Stomach (tissue), 9 donors: Measurements from ENCODE around the gene PSMD3. TPM values are rescaled to one million over a fixed set of nuclear protein-coding genes. Genes with fewer than 3 reads are reported as not detected.
A peak's percentile ranks its signal among the peaks of the same experiment; 100 is the strongest.

Source experiments
- DNase-seq, 2 donors: peaks; one replicate each; pipeline versions ENCODE4 v3.0.0 to v3.0.0-alpha.2; 2013 to 2019
- H3K27ac ChIP-seq, 5 donors: fragments of 200-600 bp in 4 of 5; sonication (generic) in 4 of 5; one replicate each; pipeline ENCODE4 v1.5.1; 2013 to 2019; ENCODE audit warnings: mild to moderate bottlenecking in 1 of 5, moderate library complexity in 1 of 5
- H3K27me3 ChIP-seq, 3 donors: fragments of 200-600 bp; sonication (generic); one replicate each; pipeline ENCODE4 v1.5.1; 2017 to 2019; ENCODE audit warnings: mixed run types in 1 of 3
- H3K36me3 ChIP-seq, 4 donors: fragments of 200-600 bp; sonication (generic); 1 replicate in 3 of 4; 2 replicates in 1 of 4; pipeline ENCODE4 v1.5.1; 2016 to 2019
- H3K4me1 ChIP-seq, 4 donors: fragments of 200-600 bp; sonication (generic); one replicate each; pipeline ENCODE4 v1.5.1; 2016 to 2019
- H3K4me3 ChIP-seq, 4 donors: fragments of 200-600 bp; sonication (generic) in 3 of 4; one replicate each; pipeline ENCODE4 v1.5.1; 2016 to 2019; ENCODE audit warnings: mild to moderate bottlenecking in 1 of 4
- H3K9me3 ChIP-seq, 4 donors: fragments of 200-600 bp; sonication (generic); one replicate each; pipeline ENCODE4 v1.5.1; 2016 to 2019
- CTCF ChIP-seq, 7 experiments: fragments of 450-650 bp in 4 of 7; fragments of 200-600 bp in 3 of 7; sonication (generic) in 3 of 7; IDR thresholded peaks; one replicate each; pipeline ENCODE4 v1.5.1; 2016 to 2019; ENCODE audit warnings: antibody characterized with exemption in 7 of 7, control low read depth in 2 of 7, mild to moderate bottlenecking in 1 of 7
- EP300 ChIP-seq: sonication (generic); formaldehyde crosslinking; IDR thresholded peaks from one replicate; pipeline ENCODE4 v1.6.1; 2017; ENCODE audit warnings: antibody characterized with exemption
- POLR2A ChIP-seq, 4 donors: fragments of 450-650 bp; IDR thresholded peaks; one replicate each; pipeline ENCODE4 v1.6.1; 2016; ENCODE audit warnings: antibody characterized with exemption in 4 of 4, control low read depth in 2 of 4, mild to moderate bottlenecking in 1 of 4, moderate library complexity in 1 of 4
- POLR2AphosphoS5 ChIP-seq, 3 donors: sonication (generic); formaldehyde crosslinking; IDR thresholded peaks; one replicate each; pipeline ENCODE4 v1.6.1; 2016; ENCODE audit warnings: antibody characterized with exemption in 3 of 3
- WGBS, 5 donors: extraction: QIAGEN DNeasy Blood & Tissue Kit in 3 of 5; methylation state at CpG; one replicate each; pipeline versions ENCODE4 v1.1.5 to v1.1.7; 2013 to 2018; 5-methylcytosine and 5-hydroxymethylcytosine counted together
- intact Hi-C: fragments of 100-400 bp; cut with DNase I; formaldehyde crosslinking; loops from one replicate; pipeline ENCODE4 v1.15.1; 2023; ENCODE audit warnings: low total_unique reads
- polyA plus RNA-seq, 3 donors: library from polyadenylated mRNA; stranded (reverse); fragments of 200-250 nt; gene quantifications; one replicate each; pipeline ENCODE4 v1.2.3, GENCODE V29; 2013
- total RNA-seq, 5 donors: library from RNA; depleted of rRNA; stranded (reverse); fragments of >200 nt; gene quantifications; one replicate each; pipeline versions ENCODE4 v1.1.0 to v1.2.3, GENCODE V29; 2014 to 2016
- donor health status: healthy with polysubstance abuse.
- donor health status: Bipolar disorder and iron deficiency.
- donor health status: healthy.

Gene PSMD3
- total and polyA plus RNA-seq, 8 donors, result 13.4 to 140 (median 47.3) TPM

- intact Hi-C loops, result no loop called here
- no peak for DNase-seq
- TF ChIP-seq POLR2A (IDR thresholded peaks at IDR 0.05), result no peak
- TF ChIP-seq EP300, result no peak
- no peak for TF ChIP-seq POLR2AphosphoS5 (IDR thresholded peaks at IDR 0.05)
- TF ChIP-seq CTCF (IDR thresholded peaks at IDR 0.05), result no peak
- Histone ChIP-seq H3K9me3 (no peaks in the 10 kb centered on the region), H3K27ac (no peak overlapping the region), H3K27me3 (peaks cover 0 to 21% (median 0%) of the 10 kb centered on the region in 3 donors), H3K36me3 (no peaks in the 10 kb centered on the region), H3K4me3 (no peak overlapping the region), H3K4me1 (peaks cover 0 to 12% (median 4%) of the 10 kb centered on the region in 4 donors)
- 63 to 73% (median 67%) methylated on average over 8 of the region's 8 CpGs for WGBS, 5 donors
These were observed 15.4 kb upstream of the PSMD3 start for GRCh38 chr17:39965017-39965699.

- H3K27ac ChIP-seq, result peak overlapping the region in 1 of 5 donors; percentile 1
- peaks cover 0 to 37% (median 0%) of the 10 kb centered on the region in 3 donors for H3K27me3 ChIP-seq
- H3K36me3 ChIP-seq, result no peaks in the 10 kb centered on the region
- intact Hi-C loops, result no loop called here
- no peak overlapping the region for H3K4me3 ChIP-seq
- DNase-seq, result no peak
- 56 to 66% (median 64%) methylated on average over 6 of the region's 6 CpGs for WGBS, 5 donors
- peaks cover 0 to 9% (median 0%) of the 10 kb centered on the region in 4 donors for H3K4me1 ChIP-seq
- H3K9me3 ChIP-seq, result no peaks in the 10 kb centered on the region
- TF ChIP-seq POLR2AphosphoS5 (IDR thresholded peaks at IDR 0.05) (no peak), EP300 (no peak), POLR2A (IDR thresholded peaks at IDR 0.05) (no peak), CTCF (IDR thresholded peaks at IDR 0.05) (no peak)
These were observed 13.8 kb upstream of the PSMD3 start for GRCh38 chr17:39966771-39967170.

- Histone ChIP-seq H3K27ac (no peak overlapping the region), H3K9me3 (no peaks in the 10 kb centered on the region), H3K36me3 (no peaks in the 10 kb centered on the region), H3K4me3 (no peak overlapping the region), H3K4me1 (peaks cover 0 to 9% (median 0%) of the 10 kb centered on the region in 4 donors), H3K27me3 (peaks cover 0 to 33% (median 0%) of the 10 kb centered on the region in 3 donors)
- no peak for TF ChIP-seq POLR2A (IDR thresholded peaks at IDR 0.05)
- no peak for TF ChIP-seq EP300
- no peak for TF ChIP-seq CTCF (IDR thresholded peaks at IDR 0.05)
- no peak for TF ChIP-seq POLR2AphosphoS5 (IDR thresholded peaks at IDR 0.05)
- no peak for DNase-seq
- intact Hi-C loops, result no loop called here
- 56 to 76% (median 71%) methylated on average over 2 of the region's 2 CpGs for WGBS, 5 donors
These were observed 11.8 kb upstream of the PSMD3 start for GRCh38 chr17:39968761-39969160.

- DNase-seq, result no peak
- H3K27me3 ChIP-seq, result peaks cover 0 to 36% (median 0%) of the 10 kb centered on the region in 3 donors
- H3K9me3 ChIP-seq, result no peaks in the 10 kb centered on the region
- 70 to 78% (median 76%) methylated on average over 6 of the region's 6 CpGs for WGBS, 5 donors
- no peaks in the 10 kb centered on the region for H3K36me3 ChIP-seq
- H3K4me1 ChIP-seq, result peaks cover 0 to 9% (median 0%) of the 10 kb centered on the region in 4 donors
- H3K27ac ChIP-seq, result no peak overlapping the region
- no peak overlapping the region for H3K4me3 ChIP-seq
- TF ChIP-seq EP300 (no peak), CTCF (IDR thresholded peaks at IDR 0.05) (no peak), POLR2AphosphoS5 (IDR thresholded peaks at IDR 0.05) (no peak), POLR2A (IDR thresholded peaks at IDR 0.05) (no peak)
- intact Hi-C loops, result no loop called here
These were observed 11.2 kb upstream of the PSMD3 start for GRCh38 chr17:39969375-39969774.
